ENCODE data around the gene PROK2.

GRCh38 chr3:71805199-71805598 is 20.3 kb upstream of the PROK2 start:
- TF ChIP-seq, protein P1, sequence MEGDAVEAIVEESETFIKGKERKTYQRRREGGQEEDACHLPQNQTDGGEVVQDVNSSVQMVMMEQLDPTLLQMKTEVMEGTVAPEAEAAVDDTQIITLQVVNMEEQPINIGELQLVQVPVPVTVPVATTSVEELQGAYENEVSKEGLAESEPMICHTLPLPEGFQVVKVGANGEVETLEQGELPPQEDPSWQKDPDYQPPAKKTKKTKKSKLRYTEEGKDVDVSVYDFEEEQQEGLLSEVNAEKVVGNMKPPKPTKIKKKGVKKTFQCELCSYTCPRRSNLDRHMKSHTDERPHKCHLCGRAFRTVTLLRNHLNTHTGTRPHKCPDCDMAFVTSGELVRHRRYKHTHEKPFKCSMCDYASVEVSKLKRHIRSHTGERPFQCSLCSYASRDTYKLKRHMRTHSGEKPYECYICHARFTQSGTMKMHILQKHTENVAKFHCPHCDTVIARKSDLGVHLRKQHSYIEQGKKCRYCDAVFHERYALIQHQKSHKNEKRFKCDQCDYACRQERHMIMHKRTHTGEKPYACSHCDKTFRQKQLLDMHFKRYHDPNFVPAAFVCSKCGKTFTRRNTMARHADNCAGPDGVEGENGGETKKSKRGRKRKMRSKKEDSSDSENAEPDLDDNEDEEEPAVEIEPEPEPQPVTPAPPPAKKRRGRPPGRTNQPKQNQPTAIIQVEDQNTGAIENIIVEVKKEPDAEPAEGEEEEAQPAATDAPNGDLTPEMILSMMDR (IDR thresholded peaks at IDR 0.05; ENCODE audit: insufficient read depth, low read length, poor library complexity, severe bottlenecking): no peak
- TF ChIP-seq EZH2phosphoT487 (conservative IDR thresholded peaks at IDR 0.05; ENCODE audit: low read length): no peak
